22Rv1 (cell line): Measurements from ENCODE around the gene PRR20G.

ENCODE experiments used
- CTCF ChIP-seq: fragments of 450-650 bp; IDR thresholded peaks from 2 replicates; pipeline ENCODE4 v1.5.1; 2017; ENCODE audit warnings: mild to moderate bottlenecking
- ZFX ChIP-seq: fragments of 450-650 bp; IDR thresholded peaks from 2 replicates; pipeline ENCODE4 v1.6.1; 2017; ENCODE audit warnings: antibody characterized with exemption, borderline replicate concordance

- TF ChIP-seq CTCF (no peak), ZFX (no peak)
Observed at GRCh38 chr3:127306361-127307111, 18.7 kb upstream of the PRR20G start.
